ENCODE data around the gene FNDC3B. TPM values are rescaled to one million over a fixed set of nuclear protein-coding genes. Genes with fewer than 3 reads are reported as not detected.

Gene FNDC3B
- polyA plus RNA-seq, 1 donor, result 56.3 TPM

GRCh38 chr3:172332256-172333041 is 293.1 kb downstream of the FNDC3B start:
- peak; percentile 50 for DNase-seq (ENCODE audit: low read depth)

- DNase-seq (ENCODE audit: low read depth), result no peak
These were observed 293.6 kb downstream of the FNDC3B start for GRCh38 chr3:172333042-172333377.

DNA sequence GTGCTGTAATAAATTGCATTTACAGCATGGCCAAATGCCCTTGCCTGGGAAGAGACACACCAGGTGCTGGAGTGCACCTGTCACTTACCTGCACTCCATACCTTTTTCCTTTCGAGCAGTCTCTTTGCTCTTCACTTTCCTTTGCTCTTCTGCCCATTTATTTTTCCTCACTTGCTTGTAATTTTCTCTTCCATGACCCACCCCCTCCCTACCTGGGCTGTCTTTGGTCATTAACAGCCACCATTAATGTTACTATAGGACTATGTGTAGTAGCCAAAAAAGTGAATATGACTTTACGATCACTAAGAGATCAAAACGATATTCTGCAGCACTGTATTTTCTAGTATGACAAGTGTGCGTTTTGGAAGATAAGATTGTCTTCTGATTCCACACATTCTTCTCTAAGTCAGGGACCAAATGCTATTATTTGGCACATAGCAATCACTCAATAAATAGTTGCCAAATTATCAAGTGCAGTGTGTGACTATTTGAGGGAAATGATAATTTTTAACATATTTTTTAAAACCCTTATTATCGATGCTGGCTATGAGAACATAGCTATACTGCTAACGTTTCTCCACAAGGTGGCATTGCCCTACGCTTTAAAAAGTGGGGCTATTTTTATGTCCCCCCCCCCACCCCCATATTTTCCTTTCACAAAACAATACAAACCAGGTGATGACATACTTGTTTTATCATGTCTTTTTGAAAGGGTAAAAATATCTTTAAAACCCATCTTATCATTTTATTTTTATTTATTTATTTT is 294.5 kb downstream of the FNDC3B start:
- no peak for DNase-seq (ENCODE audit: low read depth)

DNA sequence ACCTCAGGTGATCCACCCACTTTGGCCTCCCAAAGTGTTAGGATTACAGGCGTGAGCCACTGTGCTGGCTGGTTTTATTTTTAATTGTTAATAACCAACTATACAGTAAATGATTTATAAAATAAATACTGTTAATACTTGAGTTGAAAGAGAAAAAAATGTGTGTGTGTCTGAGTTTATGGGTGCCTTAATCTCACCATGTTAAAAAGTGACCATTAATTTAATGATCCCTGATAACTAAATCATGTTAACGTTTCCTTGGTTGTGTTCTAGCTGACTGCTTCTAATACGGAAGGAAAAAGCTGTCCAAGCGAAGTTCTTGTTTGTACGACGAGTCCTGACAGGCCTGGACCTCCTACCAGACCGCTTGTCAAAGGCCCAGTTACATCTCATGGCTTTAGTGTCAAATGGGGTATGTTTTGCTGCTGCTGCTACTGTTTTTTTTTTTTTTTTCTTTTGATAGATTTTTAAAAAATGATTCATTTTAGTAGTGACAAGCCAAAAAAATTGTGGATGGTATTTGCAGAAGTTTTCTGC is 295.4 kb downstream of the FNDC3B start:
- DNase-seq (ENCODE audit: low read depth), result no peak

DNA sequence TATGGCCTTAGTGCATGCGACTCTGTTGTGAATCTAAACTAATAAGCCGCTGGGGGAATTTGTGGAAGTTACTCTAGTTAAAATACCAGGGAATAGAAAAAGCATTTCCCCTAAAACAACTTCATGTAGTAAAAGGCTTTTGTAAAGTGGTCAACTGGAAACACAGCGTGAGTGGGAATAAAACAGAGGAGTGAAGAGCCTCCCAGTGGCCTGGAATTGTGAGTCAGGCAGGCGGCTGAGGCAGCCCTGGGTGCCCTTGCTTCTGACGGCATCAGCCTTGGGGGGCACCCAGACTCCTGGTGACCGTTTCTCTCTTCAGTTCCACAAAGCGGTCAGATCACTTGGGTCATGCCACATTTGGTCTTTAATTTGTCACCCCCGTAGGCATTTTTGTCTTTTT is 300.5 kb downstream of the FNDC3B start:
- no peak for DNase-seq (ENCODE audit: low read depth)

DNA sequence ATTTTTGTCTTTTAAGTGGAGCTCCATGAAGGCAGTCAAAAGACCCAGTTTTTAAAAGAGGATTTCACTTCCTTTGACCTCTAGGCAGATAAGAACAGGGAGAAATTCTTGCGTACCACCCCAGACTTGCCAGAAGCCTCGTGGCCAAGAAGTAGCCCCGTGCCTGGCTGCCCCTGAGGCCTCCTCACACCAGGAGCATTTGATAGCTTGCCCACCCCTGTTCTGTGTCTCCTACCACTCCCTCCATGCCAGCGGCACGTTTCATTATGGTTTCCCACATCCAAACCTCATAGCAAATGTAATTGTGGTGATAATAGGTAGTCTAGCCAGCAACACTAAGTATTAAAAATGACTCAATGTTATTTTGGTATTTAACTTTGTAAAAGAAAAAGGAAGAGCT is 301.2 kb downstream of the FNDC3B start:
- no peak for DNase-seq (ENCODE audit: low read depth)

GRCh38 chr3:172341482-172342059 is 302.2 kb downstream of the FNDC3B start:
- DNase-seq (ENCODE audit: low read depth), result no peak

DNA sequence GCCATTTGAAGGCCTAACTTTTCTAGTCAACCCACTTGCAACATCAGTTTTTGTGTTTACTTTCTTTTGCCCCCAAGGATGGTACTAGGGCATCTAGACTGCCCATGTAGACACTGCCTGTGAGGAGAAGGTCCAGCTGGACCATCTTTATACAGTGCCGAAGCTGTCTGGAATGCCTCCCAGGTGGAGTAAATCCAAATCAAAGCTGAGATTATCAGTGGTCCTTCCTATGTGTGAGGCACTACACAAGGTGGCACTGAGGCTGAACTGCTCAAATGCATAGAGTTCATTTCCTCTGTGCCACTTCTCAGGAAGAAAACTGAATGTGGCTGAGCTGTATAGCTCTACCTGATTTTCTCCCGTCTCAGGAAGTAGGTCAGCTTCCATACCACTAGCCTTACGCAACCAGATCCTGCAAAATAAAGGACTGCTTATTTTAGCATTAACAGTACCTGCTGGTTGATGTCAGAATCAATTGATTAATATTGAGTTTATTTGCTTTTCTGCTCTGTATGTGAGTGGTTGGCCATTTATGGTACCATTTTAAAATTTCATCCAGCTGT is 302.8 kb downstream of the FNDC3B start:
- no peak for DNase-seq (ENCODE audit: low read depth)

- no peak for DNase-seq (ENCODE audit: low read depth)
These were observed 303.7 kb downstream of the FNDC3B start for GRCh38 chr3:172343117-172343516.

- DNase-seq (ENCODE audit: low read depth), result no peak
These were observed 304.6 kb downstream of the FNDC3B start for GRCh38 chr3:172343979-172344378.

GRCh38 chr3:172346161-172346560 is 306.8 kb downstream of the FNDC3B start:
- no peak for DNase-seq (ENCODE audit: low read depth)

- DNase-seq (ENCODE audit: low read depth), result no peak
These were observed 308.7 kb downstream of the FNDC3B start for GRCh38 chr3:172347895-172348679.

DNA sequence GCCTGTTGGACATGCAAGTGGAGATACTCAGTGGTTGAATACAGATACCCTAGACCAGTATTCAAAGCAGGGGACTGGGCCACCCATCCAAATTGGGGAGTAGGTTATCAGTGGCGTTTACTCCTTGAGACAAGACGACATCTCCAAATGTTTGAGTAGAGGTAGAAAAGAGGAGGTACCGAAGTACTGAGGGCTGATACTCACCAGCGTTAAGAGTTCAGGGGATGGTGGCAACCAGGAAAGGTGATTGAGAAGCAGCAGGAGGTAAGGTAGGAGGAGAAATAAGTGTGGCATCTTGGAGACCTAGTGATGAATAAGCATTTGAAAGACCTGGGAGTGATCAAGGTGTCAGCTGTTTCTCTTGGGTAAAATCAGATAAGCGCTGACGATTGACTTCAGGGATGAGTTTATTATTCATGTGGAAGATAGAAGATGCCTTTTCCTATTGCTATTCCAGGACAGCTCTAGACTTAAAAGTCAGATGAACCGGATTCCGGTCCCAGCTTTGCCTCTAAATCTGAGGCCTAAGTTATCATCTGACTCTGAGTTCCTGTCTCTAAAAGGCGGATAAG is 312.6 kb downstream of the FNDC3B start:
- DNase-seq (ENCODE audit: low read depth), result no peak

DNA sequence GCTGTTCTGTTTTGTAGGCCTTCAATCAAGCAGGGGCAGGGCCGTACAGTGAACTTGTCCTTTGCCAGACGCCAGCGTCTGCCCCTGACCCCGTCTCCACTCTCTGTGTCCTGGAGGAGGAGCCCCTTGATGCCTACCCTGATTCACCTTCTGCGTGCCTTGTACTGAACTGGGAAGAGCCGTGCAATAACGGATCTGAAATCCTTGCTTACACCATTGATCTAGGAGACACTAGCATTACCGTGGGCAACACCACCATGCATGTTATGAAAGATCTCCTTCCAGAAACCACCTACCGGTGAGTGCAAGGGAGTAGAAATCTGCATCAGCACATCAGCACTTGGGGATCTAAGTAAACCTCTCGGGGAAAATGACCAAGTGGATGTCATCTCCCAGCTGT is 313.4 kb downstream of the FNDC3B start:
- no peak for DNase-seq (ENCODE audit: low read depth)

DNA sequence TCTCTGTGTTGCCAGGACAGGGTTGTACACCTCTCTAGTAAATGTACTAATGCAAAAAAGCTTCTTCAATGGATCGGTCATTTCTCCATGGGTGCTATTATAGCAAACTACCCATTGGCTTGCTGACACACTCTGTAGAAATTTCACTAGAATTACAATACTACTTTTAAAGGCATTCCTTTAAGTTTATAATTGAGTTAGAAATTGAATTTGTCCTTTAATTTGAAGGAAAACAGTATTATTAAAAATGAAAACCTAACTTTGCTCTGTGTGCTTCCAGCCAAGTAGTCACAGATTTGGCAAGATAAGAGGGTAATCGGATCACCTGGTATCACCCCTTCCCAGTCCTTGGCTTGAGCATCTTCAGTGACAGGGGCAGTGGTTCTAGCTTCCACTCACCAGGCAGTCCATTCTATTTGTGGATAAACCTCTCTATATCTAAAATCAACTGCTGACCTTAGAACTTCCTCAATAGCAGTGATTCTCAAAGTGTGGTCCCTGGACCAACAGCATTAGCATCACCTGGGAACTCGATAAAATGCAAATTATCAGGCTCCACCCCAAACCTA is 315.6 kb downstream of the FNDC3B start:
- no peak for DNase-seq (ENCODE audit: low read depth)

DNA sequence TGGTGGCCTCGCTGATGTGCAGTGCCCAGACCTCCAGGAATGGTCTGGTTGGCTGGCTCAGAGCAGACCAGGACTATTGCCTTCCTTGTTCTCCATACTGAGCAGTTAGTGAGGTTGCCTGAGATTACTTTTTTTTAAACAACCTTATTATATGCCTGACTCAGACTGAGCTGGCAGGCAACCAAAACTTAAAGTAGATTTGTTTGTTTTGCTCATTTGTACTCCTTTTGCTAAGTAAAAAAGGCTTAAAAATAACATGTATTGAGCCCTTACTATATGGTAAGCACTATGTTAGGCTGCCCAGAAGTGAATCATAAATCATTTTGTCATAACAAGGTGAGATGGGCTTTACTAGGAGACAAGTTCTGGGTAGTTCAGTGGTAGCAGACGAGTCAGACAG is 316.5 kb downstream of the FNDC3B start:
- DNase-seq (ENCODE audit: low read depth), result no peak

GRCh38 chr3:172356427-172356826 is 317.0 kb downstream of the FNDC3B start:
- no peak for DNase-seq (ENCODE audit: low read depth)

DNA sequence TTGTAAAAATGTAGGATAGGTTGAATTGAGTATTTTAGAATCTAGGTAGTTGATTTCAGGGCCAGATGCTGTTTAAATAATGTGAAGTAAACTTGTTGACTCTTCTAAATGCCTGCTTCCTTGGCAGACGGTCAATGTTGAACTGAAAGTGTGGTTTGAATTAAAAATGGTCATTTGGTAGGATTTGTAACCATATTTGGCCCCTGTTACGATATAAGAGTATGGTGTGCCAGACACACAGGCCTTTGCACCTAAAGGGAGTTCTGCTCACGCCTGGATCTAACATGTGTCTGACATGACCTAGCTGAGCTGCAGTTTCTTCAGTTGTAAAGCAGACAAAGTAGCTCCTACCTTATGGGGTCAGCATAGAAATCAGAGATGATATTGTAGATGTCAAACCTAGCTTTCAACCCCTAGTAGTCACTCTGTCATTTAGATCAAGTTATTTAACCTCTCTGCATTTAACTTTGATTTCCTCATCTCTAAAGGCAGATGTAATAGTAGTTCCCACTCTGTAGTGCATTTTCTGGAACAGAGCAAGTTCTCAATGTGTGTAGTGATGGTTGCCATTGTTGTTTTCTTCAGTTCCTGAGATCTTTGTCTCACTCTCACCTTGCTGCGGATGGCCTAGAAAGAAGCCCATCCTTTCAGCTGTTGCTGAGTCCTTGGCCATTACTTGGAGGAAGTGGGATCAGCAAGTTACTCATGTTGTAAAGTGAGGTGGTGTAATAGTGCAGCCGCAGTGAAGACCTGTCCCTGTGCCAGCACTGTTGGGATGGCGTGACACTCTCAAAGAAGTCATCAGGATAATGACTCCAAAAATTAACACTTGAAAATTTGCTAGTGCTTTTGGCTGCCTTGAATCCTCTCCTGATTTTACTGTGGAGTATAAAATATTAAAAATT is 318.7 kb downstream of the FNDC3B start:
- no peak for DNase-seq (ENCODE audit: low read depth)

- no peak for DNase-seq (ENCODE audit: low read depth)
These were observed 319.9 kb downstream of the FNDC3B start for GRCh38 chr3:172359231-172359630.

GRCh38 chr3:172359996-172360395 is 320.6 kb downstream of the FNDC3B start:
- no peak for DNase-seq (ENCODE audit: low read depth)

Data from forelimb muscle (tissue), 1 donor.